SHP77 treated with DMSO at 0.1 percent for 48 hours (cell line): ENCODE data around the gene NAGS.
"Not testable (repeated sequence)": the region's sequence is repeated elsewhere in the genome, so short reads cannot be mapped to it uniquely, and the experiment has no call there.

Source experiments
- DNase-seq: peaks from one replicate; lab custom pipeline; 2025; lab: John Stamatoyannopoulos, UW

The NAGS gene

GRCh38 chr17:43983515-43984411 lies 20.7 kb upstream of the NAGS start:
- no peak for DNase-seq

GRCh38 chr17:43984521-43984920 lies 19.9 kb upstream of the NAGS start:
- no peak for DNase-seq

GRCh38 chr17:43986225-43986981 lies 18.0 kb upstream of the NAGS start:
- DNase-seq: no peak

GRCh38 chr17:43987131-43988021 lies 17.0 kb upstream of the NAGS start:
- no peak for DNase-seq

GRCh38 chr17:43988301-43988700 lies 16.1 kb upstream of the NAGS start:
- DNase-seq: no peak

GRCh38 chr17:43992641-43993040 lies 11.8 kb upstream of the NAGS start:
- DNase-seq: no peak

- DNase-seq: no peak
Measured at GRCh38 chr17:43994272-43995149, 9.9 kb upstream of the NAGS start.

- no peak for DNase-seq
Measured at GRCh38 chr17:43995150-43995471, 9.3 kb upstream of the NAGS start.

- DNase-seq: not testable (repeated sequence)
Measured at GRCh38 chr17:43997180-43997579, 7.2 kb upstream of the NAGS start.

- DNase-seq: no peak
Measured at GRCh38 chr17:43998552-43998951, 5.9 kb upstream of the NAGS start.

- DNase-seq: no peak
Measured at GRCh38 chr17:43999024-43999423, 5.4 kb upstream of the NAGS start.

GRCh38 chr17:44000141-44000860 lies 4.1 kb upstream of the NAGS start:
- no peak for DNase-seq

GRCh38 chr17:44000871-44001460 lies 3.5 kb upstream of the NAGS start:
- no peak for DNase-seq

GRCh38 chr17:44001461-44001920 lies 2.9 kb upstream of the NAGS start:
- DNase-seq: no peak

- DNase-seq: no peak
Measured at GRCh38 chr17:44002141-44002848, 2.1 kb upstream of the NAGS start.

GRCh38 chr17:44004761-44005526 lies 522 bp downstream of the NAGS start:
- no peak for DNase-seq

GRCh38 chr17:44005527-44006271 lies 1.3 kb downstream of the NAGS start:
- DNase-seq: no peak

GRCh38 chr17:44006272-44006597 lies 1.8 kb downstream of the NAGS start:
- DNase-seq: no peak
